ENCODE data around the gene BCL2L1.
"Not testable (repeated sequence)": the region's sequence is repeated elsewhere in the genome, so short reads cannot be mapped to it uniquely, and the experiment has no call there.

BCL2L1 gene

GRCh38 chr20:31722257-31723068 is at the start of gene BCL2L1:
Gene BCL2L1, minus strand, starts transcription at chr20:31722868. Its CDS starts 650 bp downstream, at chr20:31722218.
- peak; percentile 83 for DNase-seq

- no peak for DNase-seq
Observed at GRCh38 chr20:31770243-31770642, 47.6 kb upstream of the BCL2L1 start.

- no peak for DNase-seq
Observed at GRCh38 chr20:31769681-31770080, 47.0 kb upstream of the BCL2L1 start.

- no peak for DNase-seq
Observed at GRCh38 chr20:31767805-31768204, 45.1 kb upstream of the BCL2L1 start.

GRCh38 chr20:31764641-31765305 is 42.1 kb upstream of the BCL2L1 start:
- peak; percentile 49 for DNase-seq

GRCh38 chr20:31760519-31761240 is 38.0 kb upstream of the BCL2L1 start:
- DNase-seq = peak; percentile 20

GRCh38 chr20:31759836-31760518 is 37.3 kb upstream of the BCL2L1 start:
- no peak for DNase-seq

GRCh38 chr20:31758991-31759390 is 36.3 kb upstream of the BCL2L1 start:
- no peak for DNase-seq

- no peak for DNase-seq
Observed at GRCh38 chr20:31758521-31758920, 35.9 kb upstream of the BCL2L1 start.

- DNase-seq = no peak
Observed at GRCh38 chr20:31757254-31757653, 34.6 kb upstream of the BCL2L1 start.

GRCh38 chr20:31751126-31751525 is 28.5 kb upstream of the BCL2L1 start:
- DNase-seq = peak; percentile 94

- no peak for DNase-seq
Observed at GRCh38 chr20:31749223-31749622, 26.6 kb upstream of the BCL2L1 start.

GRCh38 chr20:31747640-31748039 is 25.0 kb upstream of the BCL2L1 start:
- DNase-seq = peak; percentile 77

- DNase-seq = not testable (repeated sequence)
Observed at GRCh38 chr20:31747028-31747427, 24.4 kb upstream of the BCL2L1 start.

- no peak for DNase-seq
Observed at GRCh38 chr20:31746068-31746878, 23.6 kb upstream of the BCL2L1 start.

GRCh38 chr20:31740656-31741323 is 18.1 kb upstream of the BCL2L1 start:
- no peak for DNase-seq

GRCh38 chr20:31740208-31740607 is 17.5 kb upstream of the BCL2L1 start:
- peak; percentile 44 for DNase-seq

- DNase-seq = no peak
Observed at GRCh38 chr20:31739550-31739977, 16.9 kb upstream of the BCL2L1 start.

- DNase-seq = peak; percentile 97
Observed at GRCh38 chr20:31738729-31739549, 16.3 kb upstream of the BCL2L1 start, which contains the start of gene TPX2. Gene TPX2, plus strand, starts transcription at chr20:31739290. Its CDS starts 18,187 bp downstream, at chr20:31757477.

GRCh38 chr20:31731321-31731717 is 8.7 kb upstream of the BCL2L1 start:
- DNase-seq = no peak

Data from fibroblast of upper back skin (primary cell).